Trophoblast cell (in vitro differentiated cells and primary cell): Measurements from ENCODE around the gene FGD3.

Experiments used
- DNase-seq, 2 donors: peaks; one replicate each; pipeline ENCODE4 v3.0.0-alpha.2; 2016
- H2AFZ ChIP-seq: 2 replicates; pipeline ENCODE4 v1.6.1; 2013; ENCODE audit warnings: low read length, moderate library complexity, mild to moderate bottlenecking; ENCODE audit not compliant: insufficient read depth, poor library complexity
- H2AK5ac ChIP-seq: 2 replicates; pipeline ENCODE4 v1.6.1; 2013; ENCODE audit warnings: mild to moderate bottlenecking, low read length
- H2BK120ac ChIP-seq: 2 replicates; pipeline ENCODE4 v1.6.1; 2013; ENCODE audit warnings: low read length, mild to moderate bottlenecking, moderate library complexity; ENCODE audit not compliant: insufficient read depth, poor library complexity
- H2BK12ac ChIP-seq: 2 replicates; pipeline ENCODE4 v1.6.1; 2013; ENCODE audit warnings: mild to moderate bottlenecking, low read length, moderate library complexity
- H2BK5ac ChIP-seq: 2 replicates; pipeline ENCODE4 v1.6.1; 2013; ENCODE audit warnings: low read length, low read depth, moderate library complexity, mild to moderate bottlenecking; ENCODE audit not compliant: poor library complexity
- H3K14ac ChIP-seq: 2 replicates; pipeline ENCODE4 v1.6.1; 2013; ENCODE audit warnings: mild to moderate bottlenecking, low read length
- H3K18ac ChIP-seq: 2 replicates; pipeline ENCODE4 v1.6.1; 2013; ENCODE audit warnings: mild to moderate bottlenecking, low read length
- H3K23ac ChIP-seq: 2 replicates; pipeline ENCODE4 v1.6.1; 2013; ENCODE audit warnings: low read length
- H3K27ac ChIP-seq: 2 replicates; pipeline ENCODE4 v1.5.1; 2013; ENCODE audit warnings: low read depth, mild to moderate bottlenecking, inconsistent platforms, low read length, moderate library complexity
- H3K27me3 ChIP-seq: 2 replicates; pipeline ENCODE4 v1.6.1; 2013; ENCODE audit warnings: inconsistent platforms, mild to moderate bottlenecking, low read length, moderate library complexity; ENCODE audit not compliant: insufficient read depth
- H3K36me3 ChIP-seq, 2 experiments: 1 replicate in 1 of 2; 2 replicates in 1 of 2; pipeline ENCODE4 v1.6.1; 2013; ENCODE audit warnings: low read length in 2 of 2, mild to moderate bottlenecking in 2 of 2, moderate library complexity in 1 of 2; ENCODE audit not compliant: insufficient read depth in 2 of 2, control insufficient read depth in 1 of 2
- H3K4ac ChIP-seq: 2 replicates; pipeline ENCODE4 v1.6.1; 2013; ENCODE audit warnings: low read depth, mild to moderate bottlenecking, low read length, moderate library complexity
- H3K4me1 ChIP-seq, 2 experiments: 1 replicate in 1 of 2; 2 replicates in 1 of 2; pipeline ENCODE4 v1.6.1; 2013; ENCODE audit warnings: low read length in 2 of 2, mild to moderate bottlenecking in 2 of 2, moderate library complexity in 1 of 2; ENCODE audit not compliant: insufficient read depth in 2 of 2, control insufficient read depth in 1 of 2
- H3K4me2 ChIP-seq: 2 replicates; pipeline ENCODE4 v1.6.1; 2013; ENCODE audit warnings: inconsistent platforms, mild to moderate bottlenecking, low read length, moderate library complexity
- H3K4me3 ChIP-seq: 2 replicates; pipeline ENCODE4 v1.5.1; 2013; ENCODE audit warnings: mild to moderate bottlenecking, low read depth, low read length, inconsistent platforms
- H3K79me1 ChIP-seq: one replicate; pipeline ENCODE4 v1.6.1; 2013; ENCODE audit warnings: low read length
- H3K79me2 ChIP-seq: 2 replicates; pipeline ENCODE4 v1.6.1; 2013; ENCODE audit warnings: low read length, mild to moderate bottlenecking; ENCODE audit not compliant: control insufficient read depth, insufficient read depth, poor library complexity
- H3K9ac ChIP-seq: 2 replicates; pipeline ENCODE4 v1.6.1; 2013; ENCODE audit warnings: mild to moderate bottlenecking, low read length
- H3K9me3 ChIP-seq: 2 replicates; pipeline ENCODE4 v1.6.1; 2013; ENCODE audit warnings: low read depth, mild to moderate bottlenecking, control low read depth, inconsistent platforms, low read length; ENCODE audit not compliant: insufficient read depth
- H4K12ac ChIP-seq: 2 replicates; pipeline ENCODE4 v1.6.1; 2013; ENCODE audit warnings: low read depth, mild to moderate bottlenecking, low read length, moderate library complexity
- H4K8ac ChIP-seq: 2 replicates; pipeline ENCODE4 v1.6.1; 2013; ENCODE audit warnings: low read depth, mild to moderate bottlenecking, low read length, moderate library complexity
- H4K91ac ChIP-seq: one replicate; pipeline ENCODE4 v1.6.1; 2013; ENCODE audit warnings: low read depth, mild to moderate bottlenecking, low read length, moderate library complexity
- WGBS: extraction: QIAGEN DNeasy Blood & Tissue Kit; methylation state at CpG from one replicate; pipeline ENCODE4 v1.1.7; 2013; ENCODE audit warnings: missing lambda C conversion rate; ENCODE audit not compliant: insufficient read length, insufficient coverage; ENCODE audit errors: extremely low coverage; 5-methylcytosine and 5-hydroxymethylcytosine counted together

The FGD3 gene

GRCh38 chr9:93022721-93023520 lies 75.6 kb downstream of the FGD3 start:
- H3K79me2 ChIP-seq, result no peaks in the 10 kb centered on the region
- no peak overlapping the region for H4K8ac ChIP-seq
- no peaks in the 10 kb centered on the region for H3K27me3 ChIP-seq
- no peak for DNase-seq
- no peak overlapping the region for H3K4me3 ChIP-seq
- no peaks in the 10 kb centered on the region for H3K79me1 ChIP-seq
- H3K9ac ChIP-seq, result no peak overlapping the region
- H3K27ac ChIP-seq, result no peak overlapping the region
- no peaks in the 10 kb centered on the region for H3K9me3 ChIP-seq
- H2BK12ac ChIP-seq, result no peak overlapping the region
- H3K14ac ChIP-seq, result no peak overlapping the region
- no peak overlapping the region for H2AFZ ChIP-seq
- no peak overlapping the region for H3K4me2 ChIP-seq
- no peak overlapping the region for H2BK5ac ChIP-seq
- H4K91ac ChIP-seq, result no peak overlapping the region
- H4K12ac ChIP-seq, result no peak overlapping the region
- H3K4me1 ChIP-seq, result no peaks in the 10 kb centered on the region
- no peaks in the 10 kb centered on the region for H3K36me3 ChIP-seq
- WGBS, result no CpG with 5 or more reads among the region's 23 CpGs
- H2BK120ac ChIP-seq, result no peak overlapping the region
- H3K18ac ChIP-seq, result no peak overlapping the region
- no peak overlapping the region for H2AK5ac ChIP-seq
- H3K4ac ChIP-seq, result no peak overlapping the region
- no peak overlapping the region for H3K23ac ChIP-seq

DNA sequence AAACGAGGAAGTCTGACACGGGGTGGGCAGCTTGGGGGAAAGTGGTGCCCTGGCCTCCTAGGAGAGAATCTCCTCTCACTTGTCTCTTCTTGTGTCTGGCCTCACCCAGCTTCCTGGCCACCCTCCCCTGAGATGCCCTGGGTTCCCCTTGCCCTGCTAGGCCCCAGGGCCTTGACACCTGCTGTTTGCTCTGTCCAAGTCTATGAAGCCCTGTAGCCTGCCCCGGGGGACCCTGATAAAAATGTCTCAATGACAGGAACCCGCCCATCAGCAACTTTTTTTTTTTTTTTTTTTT lies 76.1 kb downstream of the FGD3 start:
- Histone ChIP-seq H3K79me2 (no peaks in the 10 kb centered on the region), H2BK120ac (no peak overlapping the region), H4K8ac (no peak overlapping the region), H3K9ac (no peak overlapping the region), H3K36me3 (no peaks in the 10 kb centered on the region), H3K9me3 (no peaks in the 10 kb centered on the region), H3K4me3 (no peak overlapping the region), H3K14ac (no peak overlapping the region), H3K27ac (no peak overlapping the region), H4K91ac (no peak overlapping the region), H3K4me1 (no peaks in the 10 kb centered on the region), H3K27me3 (no peaks in the 10 kb centered on the region), H2AK5ac (no peak overlapping the region), H3K23ac (no peak overlapping the region), H3K79me1 (no peaks in the 10 kb centered on the region), H2BK5ac (no peak overlapping the region), H2BK12ac (no peak overlapping the region), H2AFZ (no peak overlapping the region), H3K18ac (no peak overlapping the region), H3K4ac (no peak overlapping the region), H4K12ac (no peak overlapping the region), H3K4me2 (no peak overlapping the region)
- no CpG with 5 or more reads among the region's 4 CpGs for WGBS
- no peak for DNase-seq

- Histone ChIP-seq H3K4me2 (no peak overlapping the region), H4K91ac (no peak overlapping the region), H3K9me3 (no peaks in the 10 kb centered on the region), H3K36me3 (no peaks in the 10 kb centered on the region), H3K27ac (no peak overlapping the region), H2AK5ac (no peak overlapping the region), H3K79me2 (no peaks in the 10 kb centered on the region), H2AFZ (no peak overlapping the region), H3K27me3 (no peaks in the 10 kb centered on the region), H2BK120ac (no peak overlapping the region), H3K79me1 (no peaks in the 10 kb centered on the region), H3K14ac (no peak overlapping the region), H2BK12ac (no peak overlapping the region), H3K23ac (no peak overlapping the region), H4K8ac (no peak overlapping the region), H3K4me3 (no peak overlapping the region), H4K12ac (no peak overlapping the region), H2BK5ac (no peak overlapping the region), H3K4ac (no peak overlapping the region), H3K9ac (no peak overlapping the region), H3K18ac (no peak overlapping the region), H3K4me1 (no peaks in the 10 kb centered on the region)
- DNase-seq, result no peak
- no CpG with 5 or more reads among the region's 4 CpGs for WGBS
These were observed 77.3 kb downstream of the FGD3 start for GRCh38 chr9:93024646-93024910.

- no peak overlapping the region for H2AK5ac ChIP-seq
- no peak for DNase-seq
- no peaks in the 10 kb centered on the region for H3K79me1 ChIP-seq
- H3K27me3 ChIP-seq, result no peaks in the 10 kb centered on the region
- no peak overlapping the region for H3K4me3 ChIP-seq
- H3K18ac ChIP-seq, result no peak overlapping the region
- no peak overlapping the region for H3K9ac ChIP-seq
- H3K27ac ChIP-seq, result no peak overlapping the region
- no peak overlapping the region for H2BK5ac ChIP-seq
- WGBS, result no CpG with 5 or more reads among the region's 11 CpGs
- H2BK12ac ChIP-seq, result no peak overlapping the region
- no peak overlapping the region for H4K12ac ChIP-seq
- no peak overlapping the region for H4K91ac ChIP-seq
- no peak overlapping the region for H3K14ac ChIP-seq
- no peaks in the 10 kb centered on the region for H3K36me3 ChIP-seq
- no peaks in the 10 kb centered on the region for H3K4me1 ChIP-seq
- H3K23ac ChIP-seq, result no peak overlapping the region
- no peak overlapping the region for H4K8ac ChIP-seq
- no peaks in the 10 kb centered on the region for H3K9me3 ChIP-seq
- H3K4ac ChIP-seq, result no peak overlapping the region
- no peak overlapping the region for H2BK120ac ChIP-seq
- no peak overlapping the region for H3K4me2 ChIP-seq
- no peak overlapping the region for H2AFZ ChIP-seq
- H3K79me2 ChIP-seq, result no peaks in the 10 kb centered on the region
These were observed 77.8 kb downstream of the FGD3 start for GRCh38 chr9:93024986-93025630.
